Stimulated activated CD4-positive, alpha-beta T cell treated with anti-CD3 and anti-CD28 coated beads, TNF-alpha, amount 100 ng/mL, for 48 hours (primary cell): ENCODE measurements around the gene KIAA1328.

ENCODE experiments used
- DNase-seq, 3 donors: peaks; one replicate each; pipeline ENCODE4 v3.0.0-alpha.2; 2020; ENCODE audit warnings: low read depth in 3 of 3

The KIAA1328 gene

DNA sequence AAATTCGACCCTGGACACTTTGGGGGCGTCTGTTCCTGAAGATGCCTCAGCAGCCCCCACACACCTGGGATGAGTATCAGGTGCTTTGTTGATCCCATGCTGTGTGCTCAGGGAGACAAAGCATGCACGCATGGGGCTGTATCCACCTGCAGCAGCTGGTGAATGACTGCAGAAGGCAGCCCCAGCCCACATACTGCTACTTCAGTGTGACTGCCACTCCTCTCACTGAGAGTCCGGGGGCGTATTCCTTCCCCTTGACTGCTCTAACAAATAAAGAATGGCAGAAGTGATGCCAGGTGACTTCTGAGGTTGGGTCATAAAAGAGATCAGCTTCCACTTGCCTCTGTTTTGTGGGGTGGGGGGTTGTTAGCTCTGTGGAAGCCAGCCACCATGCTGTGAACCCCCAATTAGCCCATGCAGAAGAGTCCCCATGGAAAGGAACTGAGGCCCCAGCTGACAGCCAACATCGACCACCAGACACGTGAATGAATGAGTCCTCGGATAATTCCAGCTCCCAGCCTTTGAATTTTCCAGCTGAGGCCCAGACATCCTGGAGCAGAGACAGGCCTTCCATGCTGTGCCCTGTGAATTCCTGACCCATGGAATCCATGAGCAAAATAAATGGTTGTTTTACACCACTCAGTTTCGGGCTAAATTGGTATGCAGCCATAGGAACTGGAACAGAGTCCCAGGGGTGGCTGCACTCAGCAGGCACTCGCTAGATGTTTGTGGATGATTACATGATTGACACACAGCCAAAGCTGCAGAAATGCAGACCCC lies 447.4 kb downstream of the KIAA1328 start:
- no peak for DNase-seq

DNA sequence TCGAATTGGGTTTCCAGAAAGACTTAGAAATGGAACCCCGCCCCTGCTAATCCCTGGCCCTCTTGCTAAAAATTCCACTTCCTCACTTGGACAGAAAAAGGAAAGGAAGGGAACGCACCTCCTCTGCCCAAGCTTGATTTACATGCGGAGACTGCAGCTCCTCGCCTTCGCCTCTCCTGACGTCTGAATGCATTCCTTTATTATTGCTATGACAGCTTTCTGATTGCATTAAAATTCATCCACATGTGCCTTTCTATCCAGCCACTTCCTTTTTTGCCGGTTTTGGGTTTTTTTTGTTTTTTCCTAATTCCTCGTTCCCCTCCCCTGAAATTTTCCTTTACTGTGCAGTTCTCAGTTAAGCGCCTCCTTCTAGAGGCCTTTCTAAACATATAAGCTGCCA lies 448.9 kb downstream of the KIAA1328 start:
- no peak for DNase-seq
